ENCODE results near the gene MAP2K5.
A peak's percentile ranks its signal among the peaks of the same experiment; 100 is the strongest.

MAP2K5 gene

DNA sequence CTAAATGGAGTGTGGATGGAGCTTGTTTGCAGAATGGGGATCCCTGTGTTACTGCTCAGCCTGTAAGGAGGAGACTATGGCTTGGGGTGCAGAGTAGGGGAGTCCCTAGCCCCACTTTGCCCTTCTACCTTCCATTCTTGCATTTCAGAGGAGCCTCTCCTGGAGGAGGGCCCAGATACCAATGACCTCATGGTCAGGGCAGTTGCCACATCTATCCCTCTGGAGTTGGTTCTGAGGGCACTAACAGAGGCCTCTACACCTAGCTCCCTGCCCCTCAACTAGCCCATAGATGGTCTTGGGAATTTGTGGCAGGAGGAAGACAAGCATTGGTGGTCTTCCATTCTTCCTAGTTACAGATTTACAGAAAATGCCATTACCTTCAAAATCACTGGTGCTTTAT, 288.9 kb downstream of the MAP2K5 start:
- in situ Hi-C loops (cut with MboI; ENCODE audit: low pct_unique_long_range_greater_than_20kb, low sequenced_read_pairs, unreplicated experiment), result loop anchor here (10.0 kb wide), 2 partner anchors 367 to 887 kb away; no protein-coding TSS in a partner anchor
- TF ChIP-seq, protein P1, sequence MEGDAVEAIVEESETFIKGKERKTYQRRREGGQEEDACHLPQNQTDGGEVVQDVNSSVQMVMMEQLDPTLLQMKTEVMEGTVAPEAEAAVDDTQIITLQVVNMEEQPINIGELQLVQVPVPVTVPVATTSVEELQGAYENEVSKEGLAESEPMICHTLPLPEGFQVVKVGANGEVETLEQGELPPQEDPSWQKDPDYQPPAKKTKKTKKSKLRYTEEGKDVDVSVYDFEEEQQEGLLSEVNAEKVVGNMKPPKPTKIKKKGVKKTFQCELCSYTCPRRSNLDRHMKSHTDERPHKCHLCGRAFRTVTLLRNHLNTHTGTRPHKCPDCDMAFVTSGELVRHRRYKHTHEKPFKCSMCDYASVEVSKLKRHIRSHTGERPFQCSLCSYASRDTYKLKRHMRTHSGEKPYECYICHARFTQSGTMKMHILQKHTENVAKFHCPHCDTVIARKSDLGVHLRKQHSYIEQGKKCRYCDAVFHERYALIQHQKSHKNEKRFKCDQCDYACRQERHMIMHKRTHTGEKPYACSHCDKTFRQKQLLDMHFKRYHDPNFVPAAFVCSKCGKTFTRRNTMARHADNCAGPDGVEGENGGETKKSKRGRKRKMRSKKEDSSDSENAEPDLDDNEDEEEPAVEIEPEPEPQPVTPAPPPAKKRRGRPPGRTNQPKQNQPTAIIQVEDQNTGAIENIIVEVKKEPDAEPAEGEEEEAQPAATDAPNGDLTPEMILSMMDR (IDR thresholded peaks at IDR 0.05; ENCODE audit: extremely low read depth, insufficient read depth, missing control alignments), result no peak
- DNase-seq (ENCODE audit: low spot score), result no peak

DNA sequence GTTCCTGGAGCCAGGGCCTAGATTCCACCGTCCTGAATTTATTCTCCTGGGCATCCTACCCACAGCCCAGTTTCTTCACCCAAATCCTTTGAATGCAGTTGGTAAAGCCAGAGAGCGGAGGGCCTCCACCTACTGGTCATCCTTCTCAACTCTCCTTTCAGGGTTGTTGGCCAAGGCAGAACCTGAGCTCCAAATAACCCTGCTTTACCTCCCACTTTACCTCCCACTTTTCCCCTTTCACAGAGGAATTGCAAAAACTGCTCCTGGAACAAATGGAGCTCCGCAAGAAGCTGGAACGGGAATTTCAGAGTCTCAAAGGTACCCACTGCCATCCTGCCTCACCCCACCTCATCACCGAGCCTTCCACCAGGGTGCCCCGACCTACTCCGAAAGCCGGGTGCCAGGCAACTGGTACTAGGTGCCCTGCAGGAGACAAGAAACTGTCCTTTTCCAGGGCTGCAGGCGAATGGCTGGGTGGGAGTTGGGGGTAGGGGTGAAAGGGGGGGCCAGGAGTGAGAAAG, 289.6 kb downstream of the MAP2K5 start:
- TF ChIP-seq, protein P1 (IDR thresholded peaks at IDR 0.05; ENCODE audit: extremely low read depth, insufficient read depth, missing control alignments), result peak; percentile 32
- DNase-seq (ENCODE audit: low spot score), result peak; percentile 60
- in situ Hi-C loops (cut with MboI; ENCODE audit: low pct_unique_long_range_greater_than_20kb, low sequenced_read_pairs, unreplicated experiment), result loop anchor here (10.0 kb wide), 2 partner anchors 367 to 887 kb away; no protein-coding TSS in a partner anchor

DNA sequence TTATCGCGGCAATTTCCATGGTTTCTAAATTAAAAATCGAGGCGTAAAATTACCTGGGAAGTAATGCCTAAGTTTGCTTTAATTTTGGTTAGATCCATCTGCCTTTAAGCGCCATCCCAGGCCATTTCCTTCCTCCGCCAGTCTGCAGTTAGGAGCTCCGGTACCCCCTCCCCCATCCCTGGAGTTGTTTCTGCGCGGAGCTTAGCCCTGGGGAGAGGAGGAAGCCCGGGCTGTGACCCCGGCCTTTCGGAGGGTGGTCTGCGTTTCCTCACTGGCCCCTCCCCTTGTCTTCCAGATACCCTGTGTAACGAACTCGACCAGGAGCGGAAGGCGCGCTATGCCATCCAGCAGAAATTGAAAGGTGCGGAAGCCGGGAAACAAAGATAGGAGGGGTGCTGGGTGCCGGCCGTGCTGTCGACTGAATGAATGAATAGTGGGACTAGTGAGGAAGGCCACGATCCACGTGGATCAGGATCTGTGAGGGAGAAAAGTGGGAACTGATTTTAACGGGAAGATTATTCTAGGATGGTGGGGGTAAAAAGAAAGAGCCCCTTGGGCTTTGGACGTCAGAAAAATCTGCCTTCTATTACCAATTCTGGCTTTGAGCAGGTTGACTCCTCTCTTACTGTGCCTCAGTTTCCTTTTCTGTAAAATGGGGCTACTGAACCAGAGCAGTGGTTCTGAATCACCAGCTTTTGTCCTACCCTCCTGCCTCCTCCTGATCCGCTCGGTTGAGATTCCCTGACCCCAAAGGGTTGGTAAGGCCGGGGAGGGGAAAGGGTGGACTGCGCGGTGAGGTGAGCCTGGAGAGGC, 290.6 kb downstream of the MAP2K5 start:
- TF ChIP-seq, protein P1 (IDR thresholded peaks at IDR 0.05; ENCODE audit: extremely low read depth, insufficient read depth, missing control alignments), result no peak
- no peak for DNase-seq (ENCODE audit: low spot score)
- in situ Hi-C loops (cut with MboI; ENCODE audit: low pct_unique_long_range_greater_than_20kb, low sequenced_read_pairs, unreplicated experiment), result loop anchor here (10.0 kb wide), 2 partner anchors 368 to 888 kb away; no protein-coding TSS in a partner anchor

DNA sequence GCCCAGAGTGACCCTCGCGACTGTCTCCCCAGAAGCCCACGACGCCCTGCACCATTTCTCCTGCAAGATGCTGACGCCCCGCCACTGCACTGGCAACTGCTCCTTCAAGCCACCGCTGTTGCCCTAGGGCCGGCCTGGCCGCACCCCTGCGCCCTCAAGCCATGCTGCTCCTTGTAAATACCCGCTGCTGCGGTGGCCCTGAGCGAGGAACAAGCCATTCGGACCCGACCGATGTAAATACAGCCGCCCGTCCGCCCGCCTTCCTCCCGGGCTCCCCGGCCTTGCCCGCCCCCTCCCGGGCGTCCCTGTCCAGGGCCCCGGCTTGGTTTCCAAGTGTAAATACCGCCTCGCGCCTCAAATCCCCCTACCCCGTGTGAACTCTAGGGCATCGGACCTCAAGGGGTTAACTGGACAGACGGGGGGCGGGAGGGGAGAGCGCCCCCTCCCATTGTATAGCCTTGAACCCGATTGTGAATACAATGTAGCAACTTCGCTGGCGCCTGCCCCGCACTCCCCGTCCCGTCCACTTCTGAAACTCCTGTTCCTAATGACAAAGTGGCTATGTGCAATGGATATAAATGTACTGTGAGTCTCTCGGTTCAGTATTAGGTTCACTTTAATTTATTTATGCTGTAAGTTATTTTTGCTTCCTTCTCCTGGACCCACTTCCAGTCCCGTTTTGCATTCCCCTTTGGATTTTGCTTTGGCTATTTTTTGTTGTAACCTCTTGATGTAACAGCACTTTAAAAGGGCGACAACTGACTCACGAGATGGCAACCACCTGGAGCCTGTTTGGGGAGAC, 291.4 kb downstream of the MAP2K5 start:
- TF ChIP-seq, protein P1 (IDR thresholded peaks at IDR 0.05; ENCODE audit: extremely low read depth, insufficient read depth, missing control alignments), result peak; percentile 54
- in situ Hi-C loops (cut with MboI; ENCODE audit: low pct_unique_long_range_greater_than_20kb, low sequenced_read_pairs, unreplicated experiment), result loop anchor here (10.0 kb wide), 2 partner anchors 369 to 889 kb away; no protein-coding TSS in a partner anchor
- peak; percentile 77 for DNase-seq (ENCODE audit: low spot score)

DNA sequence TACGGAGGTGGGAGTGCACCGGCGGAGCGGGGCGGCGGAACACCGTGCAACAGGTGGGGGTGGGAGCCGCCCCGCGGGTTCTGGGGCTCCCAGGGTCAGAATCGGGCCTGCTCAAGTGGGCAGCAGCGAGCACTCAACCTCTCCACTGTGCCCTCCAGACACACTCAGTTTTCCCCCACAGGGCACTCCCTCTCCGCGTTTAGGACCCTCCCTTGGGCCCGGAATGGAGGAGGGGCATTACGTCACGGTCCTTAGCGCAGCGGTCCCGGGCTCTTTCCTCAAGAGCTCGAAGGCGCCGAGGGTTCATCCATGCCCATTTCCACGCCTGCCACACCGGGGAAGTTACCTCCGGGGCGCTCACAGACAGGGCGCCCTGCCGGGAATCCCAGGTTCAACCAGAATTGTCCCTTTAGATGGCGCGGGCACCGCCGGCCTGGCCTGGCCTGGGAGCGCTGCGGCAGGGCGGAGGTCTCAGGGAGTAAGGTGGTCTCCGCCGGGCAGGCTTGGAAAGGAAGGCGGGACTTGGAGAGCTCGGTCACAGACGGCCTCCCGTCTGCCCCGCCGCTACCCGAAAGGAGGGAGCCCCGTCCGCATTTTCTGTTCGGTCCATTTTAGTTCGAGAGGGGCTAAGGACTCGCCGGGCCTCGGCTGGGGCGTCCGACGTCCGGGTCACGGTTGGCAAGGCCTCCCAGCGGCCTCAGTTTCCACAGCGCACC, 292.2 kb downstream of the MAP2K5 start:
- peak; percentile 28 for DNase-seq (ENCODE audit: low spot score)
- TF ChIP-seq, protein P1 (IDR thresholded peaks at IDR 0.05; ENCODE audit: extremely low read depth, insufficient read depth, missing control alignments), result no peak
- in situ Hi-C loops (cut with MboI; ENCODE audit: low pct_unique_long_range_greater_than_20kb, low sequenced_read_pairs, unreplicated experiment), result loop anchor here (10.0 kb wide), 2 partner anchors 370 to 890 kb away; no protein-coding TSS in a partner anchor

Measured in GM13977 (cell line).